ENCODE measurements around the gene FBRS. TPM values are rescaled to one million over a fixed set of nuclear protein-coding genes. Genes with fewer than 3 reads are reported as not detected.

The FBRS gene
- total and polyA plus RNA-seq, 2 donors (not counting 3 experiments of a cell fraction or from before 2014, with no cell fraction given) = 15.5 to 68.6 TPM

GRCh38 chr16:30699615-30700099 lies 41.4 kb downstream of the FBRS start:
- intact Hi-C loops (cut with micrococcal nuclease) = loop anchor here (1.0 to 5.0 kb wide), 5 partner anchors 14 to 223 kb away; partner anchors contain the start of genes FBXL19, PHKG2, PRR14 and ZNF768
- Histone ChIP-seq H3K36me3 (ENCODE audit: control insufficient read depth in 2 of 2, extremely low read depth in 1 of 2, insufficient read depth in 2 of 2, low read length in 2 of 2) (peaks cover 14 to 23% of the 10 kb centered on the region in 2 experiments), H3K9me3 (replicated peaks; ENCODE audit: control insufficient read depth, insufficient read depth, low read length) (no peaks in the 10 kb centered on the region), H3K27me3 (ENCODE audit: control insufficient read depth in 2 of 2, insufficient read depth in 2 of 2, low read length in 2 of 2) (no peaks in the 10 kb centered on the region), H3K9ac (replicated peaks; ENCODE audit: extremely low read depth, insufficient read depth, low read length) (peak overlapping the region; percentile 99), H3K9me1 (replicated peaks; ENCODE audit: control insufficient read depth, extremely low read depth, insufficient read depth, low read length) (no peaks in the 10 kb centered on the region), H4K20me1 (replicated peaks; ENCODE audit: control insufficient read depth, extremely low read depth, insufficient read depth, low read length) (peaks cover 3% of the 10 kb centered on the region), H3K27ac (ENCODE audit: insufficient read depth, low read depth, low read length) (peak overlapping the region; percentile 94), H3K4me2 (ENCODE audit: insufficient read depth, low read length) (peak overlapping the region; percentile 87), H3K79me2 (ENCODE audit: control insufficient read depth, insufficient read depth, low read length) (peaks cover 29% of the 10 kb centered on the region), H3K4me1 (ENCODE audit: control insufficient read depth, extremely low read depth, insufficient read depth, low read length) (peaks cover 26% of the 10 kb centered on the region), H3K4me3 (replicated peaks in 1 of 3; ENCODE audit: insufficient read depth in 1 of 3, low read depth in 1 of 3, low read length in 3 of 3) (peak overlapping the region; percentile 49 to 99 (median 77)), H2AFZ (ENCODE audit: low read depth, low read length) (no peak overlapping the region)
- FAIRE-seq (no peak), DNase-seq (ENCODE audit: low read depth, low spot score) (no peak)
- BruUV-seq (replicated peaks) = TSS peak; percentile 37
- POLR2A ChIA-PET = interaction anchor here (1.0 kb wide), 1 partner anchor 41 kb away, joined by 3 read pairs; the partner anchor contains the start of gene FBRS
- TF ChIP-seq JUN (IDR thresholded peaks at IDR 0.05; ENCODE audit: borderline replicate concordance, insufficient read depth, insufficient read length, low read depth) (no peak), CTCF (IDR thresholded peaks at IDR 0.05; ENCODE audit: extremely low read depth in 1 of 2, insufficient read depth in 1 of 2, low read depth in 1 of 2, low read length in 2 of 2) (no peak), POLR2AphosphoS5 (IDR thresholded peaks at IDR 0.05; ENCODE audit: insufficient read depth, low read depth, low read length) (no peak), MYC (IDR thresholded peaks at IDR 0.05; ENCODE audit: low read depth, low read length) (no peak), FOS (IDR thresholded peaks at IDR 0.05; ENCODE audit: borderline replicate concordance, insufficient read depth, low read length) (no peak), GATA2 (IDR thresholded peaks at IDR 0.05; ENCODE audit: insufficient read depth, insufficient read length, low read depth, low read length) (no peak), POLR2A (IDR thresholded peaks at IDR 0.05; ENCODE audit: low read depth, low read length) (no peak), EZH2 (IDR thresholded peaks at IDR 0.05; ENCODE audit: borderline replicate concordance, low read depth, low read length, severe bottlenecking) (no peak), MAX (IDR thresholded peaks at IDR 0.05; ENCODE audit: insufficient read depth, insufficient read length) (no peak)
- dilution Hi-C loops (cut with MboI; ENCODE audit: extremely low pct_ligation_motif_present, low sequenced_read_pairs) = no loop called here
- CTCF ChIA-PET = no interaction called here

Data from endothelial cell of umbilical vein (primary cell).